Keratinocyte (primary cell): ENCODE measurements around the gene C4orf50. TPM values are rescaled to one million over a fixed set of nuclear protein-coding genes. Genes with fewer than 3 reads are reported as not detected.

ENCODE experiments used
- DNase-seq: peaks from one replicate; pipeline ENCODE4 v3.0.0-alpha.2; 2011; ENCODE audit warnings: low read depth, missing footprints, low spot score
- FAIRE-seq: peaks from 2 replicates; lab custom pipeline; 2011; peaks lifted over from hg19 to GRCh38; lab: Jason Lieb, UNC
- H2AFZ ChIP-seq: 2 replicates; pipeline ENCODE4 v1.6.0; 2012; ENCODE audit warnings: low read length, control low read depth, inconsistent platforms; ENCODE audit not compliant: control insufficient read depth
- H3K27ac ChIP-seq: 2 replicates; pipeline ENCODE4 v1.5.1; 2011; ENCODE audit warnings: low read length; ENCODE audit not compliant: control insufficient read depth, insufficient read depth
- H3K27me3 ChIP-seq: 3 replicates; pipeline ENCODE4 v1.6.0; 2011; ENCODE audit warnings: low read length; ENCODE audit not compliant: control insufficient read depth, insufficient read depth; ENCODE audit errors: extremely low read depth
- H3K36me3 ChIP-seq, 2 experiments: 2 replicates in 1 of 2; 3 replicates in 1 of 2; pipeline ENCODE4 v1.5.1; 2011; ENCODE audit warnings: low read length in 2 of 2, mild to moderate bottlenecking in 1 of 2; ENCODE audit not compliant: control insufficient read depth in 2 of 2, insufficient read depth in 2 of 2; ENCODE audit errors: extremely low read depth in 1 of 2
- H3K4me1 ChIP-seq: 3 replicates; pipeline ENCODE4 v1.5.1; 2011; ENCODE audit warnings: low read length; ENCODE audit not compliant: control insufficient read depth, insufficient read depth; ENCODE audit errors: extremely low read depth
- H3K4me2 ChIP-seq: 3 replicates; pipeline ENCODE4 v1.6.0; 2011; ENCODE audit warnings: low read depth, low read length; ENCODE audit not compliant: control insufficient read depth, insufficient read depth; ENCODE audit errors: extremely low read depth
- H3K4me3 ChIP-seq, 3 experiments: fragments of 200-600 bp in 1 of 3; sonication (generic) in 1 of 3; 2 replicates in 2 of 3; 3 replicates in 1 of 3; pipeline ENCODE4 v1.5.1; 2011 to 2016; ENCODE audit warnings: low read length in 3 of 3, mild to moderate bottlenecking in 3 of 3, control low read depth in 2 of 3, inconsistent platforms in 1 of 3, low read depth in 1 of 3, mixed read lengths in 1 of 3, mixed run types in 1 of 3, moderate library complexity in 1 of 3; ENCODE audit not compliant: control insufficient read depth in 2 of 3, insufficient read depth in 2 of 3; ENCODE audit errors: extremely low read depth in 1 of 3
- H3K79me2 ChIP-seq: 2 replicates; pipeline ENCODE4 v1.6.0; 2012; ENCODE audit warnings: low read length; ENCODE audit not compliant: control insufficient read depth, insufficient read depth
- H3K9ac ChIP-seq: 3 replicates; pipeline ENCODE4 v1.6.0; 2011; ENCODE audit warnings: low read length; ENCODE audit not compliant: control insufficient read depth, insufficient read depth; ENCODE audit errors: extremely low read depth
- H3K9me1 ChIP-seq: 3 replicates; pipeline ENCODE4 v1.6.0; 2011; ENCODE audit warnings: low read length; ENCODE audit not compliant: control insufficient read depth, insufficient read depth; ENCODE audit errors: extremely low read depth
- H3K9me3 ChIP-seq: 2 replicates; pipeline ENCODE4 v1.5.1; 2012; ENCODE audit warnings: low read depth, low read length; ENCODE audit not compliant: control insufficient read depth
- H4K20me1 ChIP-seq: 3 replicates; pipeline ENCODE4 v1.6.0; 2011; ENCODE audit warnings: low read length; ENCODE audit not compliant: control insufficient read depth, insufficient read depth; ENCODE audit errors: extremely low read depth
- EZH2 ChIP-seq: IDR thresholded peaks from one replicate; pipeline ENCODE4 v1.6.1; 2012; ENCODE audit warnings: inconsistent platforms, mild to moderate bottlenecking, low read length, moderate library complexity
- dilution Hi-C: fragments of 300-500 bp; cut with MboI; formaldehyde crosslinking; loops from one replicate; pipeline ENCODE4 v1.7.0; 2020; ENCODE audit warnings: low sequenced_read_pairs; ENCODE audit not compliant: extremely low pct_ligation_motif_present
- polyA plus RNA-seq, 5 experiments: library from polyadenylated mRNA; depleted of rRNA in 3 of 5; stranded (reverse) in 3 of 5; stranded (forward) in 1 of 5; unstranded in 1 of 5; fragments of >200 nt; gene quantifications; 1 replicate in 1 of 5; 2 replicates in 3 of 5; 3 replicates in 1 of 5; pipeline versions ENCODE4 v1.2.1 to v1.2.3, GENCODE V29; 2011 to 2012; ENCODE audit warnings: missing spikeins in 2 of 5, low read depth in 1 of 5, low replicate concordance in 1 of 5
- TF ChIP-seq, protein P1 (sequence below), 3 experiments: IDR thresholded peaks in 1 of 3; conservative IDR thresholded peaks in 1 of 3; optimal IDR thresholded peaks in 1 of 3; 2 replicates in 2 of 3; 3 replicates in 1 of 3; pipeline versions ENCODE3 to v1.5.1; 2011; ENCODE audit warnings: low read length in 3 of 3, mild to moderate bottlenecking in 3 of 3, moderate library complexity in 2 of 3, control low read depth in 1 of 3, inconsistent platforms in 1 of 3; ENCODE audit not compliant: insufficient read depth in 2 of 3; ENCODE audit errors: extremely low read depth in 1 of 3

C4orf50 gene
- polyA plus RNA-seq, 1 donor (not counting 4 experiments of a cell fraction or from before 2014, with no cell fraction given), result not detected

GRCh38 chr4:5894266-5894665 lies 124.0 kb downstream of the C4orf50 start:
- dilution Hi-C loops, result no loop called here
- FAIRE-seq (no peak), DNase-seq (no peak)
- Histone ChIP-seq H2AFZ (no peak overlapping the region), H4K20me1 (no peaks in the 10 kb centered on the region), H3K4me2 (no peak overlapping the region), H3K79me2 (no peaks in the 10 kb centered on the region), H3K9me3 (no peaks in the 10 kb centered on the region), H3K4me1 (no peaks in the 10 kb centered on the region), H3K9ac (no peak overlapping the region), H3K4me3 (no peak overlapping the region), H3K27ac (no peak overlapping the region), H3K36me3 (no peaks in the 10 kb centered on the region), H3K27me3 (peaks cover 67% of the 10 kb centered on the region), H3K9me1 (no peaks in the 10 kb centered on the region)
- TF ChIP-seq, protein P1, sequence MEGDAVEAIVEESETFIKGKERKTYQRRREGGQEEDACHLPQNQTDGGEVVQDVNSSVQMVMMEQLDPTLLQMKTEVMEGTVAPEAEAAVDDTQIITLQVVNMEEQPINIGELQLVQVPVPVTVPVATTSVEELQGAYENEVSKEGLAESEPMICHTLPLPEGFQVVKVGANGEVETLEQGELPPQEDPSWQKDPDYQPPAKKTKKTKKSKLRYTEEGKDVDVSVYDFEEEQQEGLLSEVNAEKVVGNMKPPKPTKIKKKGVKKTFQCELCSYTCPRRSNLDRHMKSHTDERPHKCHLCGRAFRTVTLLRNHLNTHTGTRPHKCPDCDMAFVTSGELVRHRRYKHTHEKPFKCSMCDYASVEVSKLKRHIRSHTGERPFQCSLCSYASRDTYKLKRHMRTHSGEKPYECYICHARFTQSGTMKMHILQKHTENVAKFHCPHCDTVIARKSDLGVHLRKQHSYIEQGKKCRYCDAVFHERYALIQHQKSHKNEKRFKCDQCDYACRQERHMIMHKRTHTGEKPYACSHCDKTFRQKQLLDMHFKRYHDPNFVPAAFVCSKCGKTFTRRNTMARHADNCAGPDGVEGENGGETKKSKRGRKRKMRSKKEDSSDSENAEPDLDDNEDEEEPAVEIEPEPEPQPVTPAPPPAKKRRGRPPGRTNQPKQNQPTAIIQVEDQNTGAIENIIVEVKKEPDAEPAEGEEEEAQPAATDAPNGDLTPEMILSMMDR (optimal IDR thresholded peaks at IDR 0.05 in 1 of 3, IDR thresholded peaks at IDR 0.05 in 1 of 3, conservative IDR thresholded peaks at IDR 0.05 in 1 of 3; ENCODE audit: extremely low read depth in 1 of 3, insufficient read depth in 2 of 3, low read length in 3 of 3), result no peak
- TF ChIP-seq EZH2, result no peak

GRCh38 chr4:5893591-5893990 lies 124.6 kb downstream of the C4orf50 start:
- Histone ChIP-seq H3K9me1 (no peaks in the 10 kb centered on the region), H3K79me2 (no peaks in the 10 kb centered on the region), H3K27me3 (peaks cover 74% of the 10 kb centered on the region), H3K4me2 (no peak overlapping the region), H3K4me3 (no peak overlapping the region), H3K4me1 (no peaks in the 10 kb centered on the region), H2AFZ (no peak overlapping the region), H4K20me1 (no peaks in the 10 kb centered on the region), H3K9ac (no peak overlapping the region), H3K9me3 (no peaks in the 10 kb centered on the region), H3K36me3 (no peaks in the 10 kb centered on the region), H3K27ac (no peak overlapping the region)
- TF ChIP-seq, protein P1 (optimal IDR thresholded peaks at IDR 0.05 in 1 of 3, IDR thresholded peaks at IDR 0.05 in 1 of 3, conservative IDR thresholded peaks at IDR 0.05 in 1 of 3; ENCODE audit: extremely low read depth in 1 of 3, insufficient read depth in 2 of 3, low read length in 3 of 3), result no peak
- TF ChIP-seq EZH2, result peak; percentile 49
- DNase-seq, result no peak
- dilution Hi-C loops, result no loop called here
- no peak for FAIRE-seq
